Measurements from ENCODE around the gene ACE2.

Gene ACE2

GRCh38 chrX:15570145-15570544 is 30.6 kb downstream of the ACE2 start:
- no peaks in the 10 kb centered on the region for H3K36me3 ChIP-seq (ENCODE audit: control insufficient read depth, low read depth, low read length)
- H3K27ac ChIP-seq (ENCODE audit: low read length): no peak overlapping the region
- H3K4me3 ChIP-seq (ENCODE audit: low read length): no peak overlapping the region
- no peaks in the 10 kb centered on the region for H3K27me3 ChIP-seq (ENCODE audit: control insufficient read depth, insufficient read depth, low read length)
- H3K9ac ChIP-seq (ENCODE audit: low read length): no peak overlapping the region
- no peaks in the 10 kb centered on the region for H3K9me3 ChIP-seq (ENCODE audit: control insufficient read depth, low read depth, low read length)
- H3K4me1 ChIP-seq (ENCODE audit: control insufficient read depth, low read depth, low read length): peaks cover 30% of the 10 kb centered on the region

- Histone ChIP-seq H3K9me3 (ENCODE audit: control insufficient read depth, low read depth, low read length) (no peaks in the 10 kb centered on the region), H3K4me1 (ENCODE audit: control insufficient read depth, low read depth, low read length) (peaks cover 33% of the 10 kb centered on the region), H3K9ac (ENCODE audit: low read length) (no peak overlapping the region), H3K27ac (ENCODE audit: low read length) (no peak overlapping the region), H3K4me3 (ENCODE audit: low read length) (no peak overlapping the region), H3K27me3 (ENCODE audit: control insufficient read depth, insufficient read depth, low read length) (no peaks in the 10 kb centered on the region), H3K36me3 (ENCODE audit: control insufficient read depth, low read depth, low read length) (no peaks in the 10 kb centered on the region)
Observed at GRCh38 chrX:15567886-15568616, 32.7 kb downstream of the ACE2 start.

GRCh38 chrX:15567267-15567666 is 33.5 kb downstream of the ACE2 start:
- Histone ChIP-seq H3K9ac (ENCODE audit: low read length) (no peak overlapping the region), H3K27ac (ENCODE audit: low read length) (no peak overlapping the region), H3K4me1 (ENCODE audit: control insufficient read depth, low read depth, low read length) (peaks cover 33% of the 10 kb centered on the region), H3K9me3 (ENCODE audit: control insufficient read depth, low read depth, low read length) (no peaks in the 10 kb centered on the region), H3K4me3 (ENCODE audit: low read length) (no peak overlapping the region), H3K27me3 (ENCODE audit: control insufficient read depth, insufficient read depth, low read length) (no peaks in the 10 kb centered on the region), H3K36me3 (ENCODE audit: control insufficient read depth, low read depth, low read length) (no peaks in the 10 kb centered on the region)

DNA sequence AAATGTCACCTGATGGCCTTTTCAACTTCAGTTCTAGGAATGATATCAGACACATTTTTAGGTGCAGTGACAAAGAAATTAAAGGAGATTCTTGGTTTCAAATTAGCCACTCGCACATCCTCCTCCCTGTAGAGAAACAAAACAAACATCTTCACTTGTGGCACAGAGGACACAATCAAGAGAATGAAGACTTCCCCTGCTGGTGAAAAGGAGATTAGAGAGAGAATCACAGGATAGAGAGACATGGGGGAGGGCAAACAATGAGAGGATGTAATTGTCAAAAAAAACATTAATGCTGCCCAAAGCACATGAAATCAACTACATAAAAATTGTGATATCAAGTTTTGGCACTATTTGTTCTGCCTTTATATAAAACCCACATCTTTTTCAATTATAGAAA is 34.5 kb downstream of the ACE2 start:
- no peak overlapping the region for H3K4me3 ChIP-seq (ENCODE audit: low read length)
- H3K27ac ChIP-seq (ENCODE audit: low read length): no peak overlapping the region
- no peaks in the 10 kb centered on the region for H3K9me3 ChIP-seq (ENCODE audit: control insufficient read depth, low read depth, low read length)
- no peaks in the 10 kb centered on the region for H3K27me3 ChIP-seq (ENCODE audit: control insufficient read depth, insufficient read depth, low read length)
- H3K9ac ChIP-seq (ENCODE audit: low read length): no peak overlapping the region
- H3K4me1 ChIP-seq (ENCODE audit: control insufficient read depth, low read depth, low read length): peaks cover 33% of the 10 kb centered on the region
- no peaks in the 10 kb centered on the region for H3K36me3 ChIP-seq (ENCODE audit: control insufficient read depth, low read depth, low read length)

DNA sequence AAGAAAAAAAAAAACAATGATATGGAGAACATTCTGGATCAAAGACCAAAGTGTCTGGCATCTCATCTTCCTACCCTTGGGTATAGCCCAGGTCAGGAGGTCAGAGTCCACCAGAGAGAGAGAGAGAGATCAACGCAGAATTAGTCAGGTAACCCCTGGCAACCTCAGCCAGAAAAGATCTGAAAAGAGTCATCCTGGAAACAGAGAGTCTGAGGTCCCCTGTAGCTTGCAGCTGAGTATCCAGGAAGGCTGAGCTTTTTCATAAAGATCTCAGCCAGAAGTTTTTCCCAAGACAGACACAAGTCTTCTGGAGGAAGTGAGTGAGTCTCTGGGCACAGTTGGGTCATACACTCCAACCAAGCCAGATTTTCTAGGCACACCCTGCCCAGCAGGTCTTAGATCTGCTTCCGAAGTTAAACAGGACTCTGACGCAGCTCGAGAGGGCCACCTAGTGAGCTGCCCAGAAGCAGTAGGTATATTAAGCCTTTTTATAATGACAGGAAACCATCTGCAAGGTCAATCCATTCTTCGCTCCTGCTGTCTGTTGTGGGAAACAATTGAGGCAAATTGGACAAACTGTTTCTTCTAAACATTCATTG is 35.7 kb downstream of the ACE2 start:
- peaks cover 33% of the 10 kb centered on the region for H3K4me1 ChIP-seq (ENCODE audit: control insufficient read depth, low read depth, low read length)

DNA sequence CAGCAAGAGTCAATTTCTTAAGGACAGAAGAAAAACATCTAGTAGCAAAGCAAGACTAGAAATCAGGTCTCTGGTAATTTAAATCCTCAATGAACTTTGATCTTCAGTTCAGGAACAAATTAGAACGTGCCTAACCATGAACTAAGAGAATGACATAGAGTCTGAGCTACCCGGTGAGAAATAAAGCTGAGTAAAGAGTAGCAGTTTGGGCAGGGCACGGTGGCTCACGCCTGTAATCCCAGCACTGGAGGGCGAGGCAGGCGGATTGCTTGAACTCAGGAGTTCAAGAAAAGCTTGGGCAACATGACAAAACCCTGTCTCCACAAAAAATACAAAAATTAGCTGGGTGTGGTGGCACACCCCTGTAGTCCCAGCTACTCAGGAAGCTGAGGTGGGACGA is 37.7 kb downstream of the ACE2 start:
- H3K4me1 ChIP-seq (ENCODE audit: control insufficient read depth, low read depth, low read length): peaks cover 30% of the 10 kb centered on the region
- no peak overlapping the region for H3K4me3 ChIP-seq (ENCODE audit: low read length)
- H3K27me3 ChIP-seq (ENCODE audit: control insufficient read depth, insufficient read depth, low read length): no peaks in the 10 kb centered on the region
- H3K9me3 ChIP-seq (ENCODE audit: control insufficient read depth, low read depth, low read length): no peaks in the 10 kb centered on the region
- H3K9ac ChIP-seq (ENCODE audit: low read length): no peak overlapping the region
- H3K36me3 ChIP-seq (ENCODE audit: control insufficient read depth, low read depth, low read length): no peaks in the 10 kb centered on the region
- no peak overlapping the region for H3K27ac ChIP-seq (ENCODE audit: low read length)

More for the DNA sequence above, 35.7 kb downstream of the ACE2 start:
- Histone ChIP-seq H3K9me3 (ENCODE audit: control insufficient read depth, low read depth, low read length) (no peaks in the 10 kb centered on the region), H3K4me3 (ENCODE audit: low read length) (no peak overlapping the region), H3K9ac (ENCODE audit: low read length) (no peak overlapping the region), H3K27me3 (ENCODE audit: control insufficient read depth, insufficient read depth, low read length) (no peaks in the 10 kb centered on the region), H3K36me3 (ENCODE audit: control insufficient read depth, low read depth, low read length) (no peaks in the 10 kb centered on the region), H3K27ac (ENCODE audit: low read length) (no peak overlapping the region)

GRCh38 chrX:15560924-15561323 is 39.8 kb downstream of the ACE2 start:
- no peaks in the 10 kb centered on the region for H3K27me3 ChIP-seq (ENCODE audit: control insufficient read depth, insufficient read depth, low read length)
- H3K9ac ChIP-seq (ENCODE audit: low read length): no peak overlapping the region
- H3K4me3 ChIP-seq (ENCODE audit: low read length): no peak overlapping the region
- no peak overlapping the region for H3K27ac ChIP-seq (ENCODE audit: low read length)
- no peaks in the 10 kb centered on the region for H3K9me3 ChIP-seq (ENCODE audit: control insufficient read depth, low read depth, low read length)
- H3K36me3 ChIP-seq (ENCODE audit: control insufficient read depth, low read depth, low read length): no peaks in the 10 kb centered on the region
- H3K4me1 ChIP-seq (ENCODE audit: control insufficient read depth, low read depth, low read length): peaks cover 10% of the 10 kb centered on the region

- Histone ChIP-seq H3K27ac (ENCODE audit: low read length) (no peak overlapping the region), H3K9ac (ENCODE audit: low read length) (no peak overlapping the region), H3K9me3 (ENCODE audit: control insufficient read depth, low read depth, low read length) (no peaks in the 10 kb centered on the region), H3K4me3 (ENCODE audit: low read length) (no peak overlapping the region), H3K27me3 (ENCODE audit: control insufficient read depth, insufficient read depth, low read length) (no peaks in the 10 kb centered on the region), H3K4me1 (ENCODE audit: control insufficient read depth, low read depth, low read length) (no peaks in the 10 kb centered on the region), H3K36me3 (ENCODE audit: control insufficient read depth, low read depth, low read length) (no peaks in the 10 kb centered on the region)
Observed at GRCh38 chrX:15559227-15559626, 41.5 kb downstream of the ACE2 start.

GRCh38 chrX:15549189-15550012 is 51.4 kb downstream of the ACE2 start:
- H3K4me1 ChIP-seq (ENCODE audit: control insufficient read depth, low read depth, low read length): no peaks in the 10 kb centered on the region
- no peak overlapping the region for H3K27ac ChIP-seq (ENCODE audit: low read length)
- no peak overlapping the region for H3K4me3 ChIP-seq (ENCODE audit: low read length)
- no peak overlapping the region for H3K9ac ChIP-seq (ENCODE audit: low read length)
- H3K9me3 ChIP-seq (ENCODE audit: control insufficient read depth, low read depth, low read length): no peaks in the 10 kb centered on the region
- H3K36me3 ChIP-seq (ENCODE audit: control insufficient read depth, low read depth, low read length): no peaks in the 10 kb centered on the region
- no peaks in the 10 kb centered on the region for H3K27me3 ChIP-seq (ENCODE audit: control insufficient read depth, insufficient read depth, low read length)

GRCh38 chrX:15547356-15547755 is 53.4 kb downstream of the ACE2 start:
- Histone ChIP-seq H3K9ac (ENCODE audit: low read length) (no peak overlapping the region), H3K4me1 (ENCODE audit: control insufficient read depth, low read depth, low read length) (no peaks in the 10 kb centered on the region), H3K27me3 (ENCODE audit: control insufficient read depth, insufficient read depth, low read length) (no peaks in the 10 kb centered on the region), H3K4me3 (ENCODE audit: low read length) (no peak overlapping the region), H3K36me3 (ENCODE audit: control insufficient read depth, low read depth, low read length) (no peaks in the 10 kb centered on the region), H3K27ac (ENCODE audit: low read length) (no peak overlapping the region), H3K9me3 (ENCODE audit: control insufficient read depth, low read depth, low read length) (no peaks in the 10 kb centered on the region)

DNA sequence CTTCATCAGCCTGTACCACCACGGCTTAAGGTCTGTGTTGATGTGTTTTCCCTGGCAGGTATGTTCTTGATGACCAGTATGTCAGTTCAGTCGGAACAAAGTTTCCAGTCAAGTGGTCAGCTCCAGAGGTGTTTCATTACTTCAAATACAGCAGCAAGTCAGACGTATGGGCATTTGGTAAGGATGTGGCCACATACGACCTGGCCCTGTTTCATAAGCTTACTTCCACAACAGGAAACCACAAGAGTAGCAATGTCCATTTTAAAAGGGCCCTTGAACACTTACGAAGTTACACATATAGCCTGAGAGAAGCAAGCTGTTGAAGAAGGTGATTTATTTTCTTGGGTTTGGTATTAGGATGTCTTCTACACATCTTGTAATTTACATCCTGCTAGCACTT is 54.0 kb downstream of the ACE2 start:
- no peak overlapping the region for H3K4me3 ChIP-seq (ENCODE audit: low read length)
- no peak overlapping the region for H3K9ac ChIP-seq (ENCODE audit: low read length)
- no peaks in the 10 kb centered on the region for H3K36me3 ChIP-seq (ENCODE audit: control insufficient read depth, low read depth, low read length)
- H3K27me3 ChIP-seq (ENCODE audit: control insufficient read depth, insufficient read depth, low read length): no peaks in the 10 kb centered on the region
- no peaks in the 10 kb centered on the region for H3K9me3 ChIP-seq (ENCODE audit: control insufficient read depth, low read depth, low read length)
- H3K4me1 ChIP-seq (ENCODE audit: control insufficient read depth, low read depth, low read length): no peaks in the 10 kb centered on the region
- no peak overlapping the region for H3K27ac ChIP-seq (ENCODE audit: low read length)

Data from iPS-18a (cell line).